ENCODE measurements around the gene MYL7.
"Not testable (repeated sequence)": the region's sequence is repeated elsewhere in the genome, so short reads cannot be mapped to it uniquely, and the experiment has no call there.

Gene MYL7

GRCh38 chr7:44132039-44132438, 9.1 kb downstream of the MYL7 start:
- TF ChIP-seq, protein P1, sequence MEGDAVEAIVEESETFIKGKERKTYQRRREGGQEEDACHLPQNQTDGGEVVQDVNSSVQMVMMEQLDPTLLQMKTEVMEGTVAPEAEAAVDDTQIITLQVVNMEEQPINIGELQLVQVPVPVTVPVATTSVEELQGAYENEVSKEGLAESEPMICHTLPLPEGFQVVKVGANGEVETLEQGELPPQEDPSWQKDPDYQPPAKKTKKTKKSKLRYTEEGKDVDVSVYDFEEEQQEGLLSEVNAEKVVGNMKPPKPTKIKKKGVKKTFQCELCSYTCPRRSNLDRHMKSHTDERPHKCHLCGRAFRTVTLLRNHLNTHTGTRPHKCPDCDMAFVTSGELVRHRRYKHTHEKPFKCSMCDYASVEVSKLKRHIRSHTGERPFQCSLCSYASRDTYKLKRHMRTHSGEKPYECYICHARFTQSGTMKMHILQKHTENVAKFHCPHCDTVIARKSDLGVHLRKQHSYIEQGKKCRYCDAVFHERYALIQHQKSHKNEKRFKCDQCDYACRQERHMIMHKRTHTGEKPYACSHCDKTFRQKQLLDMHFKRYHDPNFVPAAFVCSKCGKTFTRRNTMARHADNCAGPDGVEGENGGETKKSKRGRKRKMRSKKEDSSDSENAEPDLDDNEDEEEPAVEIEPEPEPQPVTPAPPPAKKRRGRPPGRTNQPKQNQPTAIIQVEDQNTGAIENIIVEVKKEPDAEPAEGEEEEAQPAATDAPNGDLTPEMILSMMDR (IDR thresholded peaks at IDR 0.05; ENCODE audit: low read depth, low read length, missing control alignments) = no peak
- no peaks in the 10 kb centered on the region for H3K27me3 ChIP-seq (replicated peaks)
- no peak overlapping the region for H3K27ac ChIP-seq
- DNase-seq = no peak
- in situ Hi-C loops (cut with HindIII; ENCODE audit: low pct_ligation_motif_present, low sequenced_read_pairs) = no loop called here
- H3K4me3 ChIP-seq (ENCODE audit: low read depth, low read length) = no peak overlapping the region
- no peaks in the 10 kb centered on the region for H3K36me3 ChIP-seq (replicated peaks)

DNA sequence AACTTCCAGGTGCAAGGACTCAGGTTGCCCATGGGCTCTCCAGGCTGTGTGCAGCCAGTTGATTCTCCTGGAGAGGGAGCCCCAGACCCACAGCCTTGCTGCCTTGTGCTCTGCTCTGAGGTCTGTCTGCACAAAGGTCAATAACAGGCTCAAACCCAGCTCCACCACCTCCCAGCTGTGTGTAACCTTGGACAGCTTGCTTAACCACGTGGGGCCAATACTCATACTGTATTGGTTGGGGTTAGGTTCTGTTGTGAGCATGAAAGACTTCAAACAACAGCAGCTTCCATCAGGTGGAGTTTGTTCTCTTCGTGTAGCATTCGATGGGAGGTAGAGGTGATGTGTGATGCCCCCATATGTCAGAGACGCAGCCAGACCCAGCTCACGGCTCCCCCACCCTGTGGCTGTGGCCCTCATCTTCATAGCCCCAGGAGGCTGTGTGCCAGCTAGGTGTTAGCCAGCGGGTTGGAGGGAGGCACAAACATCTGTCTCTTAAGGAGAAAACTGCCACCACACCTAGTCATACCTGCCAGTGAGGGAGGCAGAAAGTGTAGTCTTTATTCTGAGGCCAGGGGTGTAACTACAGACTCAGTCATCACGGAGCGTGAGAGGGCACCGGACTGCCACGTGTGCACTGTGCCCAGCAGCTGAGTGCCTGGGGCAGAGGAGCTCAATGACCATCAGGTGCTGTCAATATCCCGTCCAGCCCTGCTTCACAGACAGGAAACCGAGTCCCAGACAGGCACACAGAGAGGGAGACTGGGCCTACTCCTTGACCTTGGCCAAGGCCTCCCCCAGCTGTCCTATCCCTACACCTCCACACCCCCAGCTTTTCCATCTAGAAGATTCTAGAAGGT, 9.7 kb downstream of the MYL7 start:
- H3K27ac ChIP-seq = no peak overlapping the region
- TF ChIP-seq, protein P1 (IDR thresholded peaks at IDR 0.05; ENCODE audit: low read depth, low read length, missing control alignments) = peak; percentile 53
- H3K4me3 ChIP-seq (ENCODE audit: low read depth, low read length) = no peak overlapping the region
- in situ Hi-C loops (cut with HindIII; ENCODE audit: low pct_ligation_motif_present, low sequenced_read_pairs) = no loop called here
- DNase-seq = no peak
- no peaks in the 10 kb centered on the region for H3K36me3 ChIP-seq (replicated peaks)
- H3K27me3 ChIP-seq (replicated peaks) = no peaks in the 10 kb centered on the region

- in situ Hi-C loops (cut with HindIII; ENCODE audit: low pct_ligation_motif_present, low sequenced_read_pairs) = no loop called here
- no peak for DNase-seq
- no peaks in the 10 kb centered on the region for H3K27me3 ChIP-seq (replicated peaks)
- H3K4me3 ChIP-seq (ENCODE audit: low read depth, low read length) = no peak overlapping the region
- no peaks in the 10 kb centered on the region for H3K36me3 ChIP-seq (replicated peaks)
- H3K27ac ChIP-seq = no peak overlapping the region
- TF ChIP-seq, protein P1 (IDR thresholded peaks at IDR 0.05; ENCODE audit: low read depth, low read length, missing control alignments) = no peak
These were observed 12.2 kb downstream of the MYL7 start for GRCh38 chr7:44128721-44129582.

DNA sequence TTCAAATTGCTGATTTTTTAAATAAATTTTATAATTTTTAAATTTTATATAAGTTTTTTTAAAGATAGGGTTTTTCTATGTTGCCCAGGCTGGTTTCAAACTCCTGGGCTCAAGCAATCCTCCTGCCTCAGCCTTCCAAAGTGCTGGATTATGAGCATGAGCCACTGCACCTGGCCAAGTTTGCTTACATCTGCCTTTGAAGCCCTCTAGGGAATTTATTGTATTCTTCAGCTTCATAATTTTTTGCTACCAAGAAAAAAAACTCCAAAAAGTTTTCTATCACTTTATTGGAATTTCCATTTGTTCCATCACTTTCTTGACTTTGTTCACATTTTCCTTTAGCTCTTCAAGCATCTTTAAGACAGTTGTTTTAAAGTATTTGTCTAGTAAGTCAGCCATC, 14.0 kb downstream of the MYL7 start:
- in situ Hi-C loops (cut with HindIII; ENCODE audit: low pct_ligation_motif_present, low sequenced_read_pairs) = no loop called here
- DNase-seq = no peak
- H3K36me3 ChIP-seq (replicated peaks) = no peaks in the 10 kb centered on the region
- H3K4me3 ChIP-seq (ENCODE audit: low read depth, low read length) = no peak overlapping the region
- no peak overlapping the region for H3K27ac ChIP-seq
- TF ChIP-seq, protein P1 (IDR thresholded peaks at IDR 0.05; ENCODE audit: low read depth, low read length, missing control alignments) = no peak
- no peaks in the 10 kb centered on the region for H3K27me3 ChIP-seq (replicated peaks)

GRCh38 chr7:44126574-44126973, 14.6 kb downstream of the MYL7 start:
- in situ Hi-C loops (cut with HindIII; ENCODE audit: low pct_ligation_motif_present, low sequenced_read_pairs); H3K36me3 ChIP-seq (replicated peaks); H3K4me3 ChIP-seq (ENCODE audit: low read depth, low read length); H3K27me3 ChIP-seq (replicated peaks); H3K27ac ChIP-seq; DNase-seq: not testable (repeated sequence)

DNA sequence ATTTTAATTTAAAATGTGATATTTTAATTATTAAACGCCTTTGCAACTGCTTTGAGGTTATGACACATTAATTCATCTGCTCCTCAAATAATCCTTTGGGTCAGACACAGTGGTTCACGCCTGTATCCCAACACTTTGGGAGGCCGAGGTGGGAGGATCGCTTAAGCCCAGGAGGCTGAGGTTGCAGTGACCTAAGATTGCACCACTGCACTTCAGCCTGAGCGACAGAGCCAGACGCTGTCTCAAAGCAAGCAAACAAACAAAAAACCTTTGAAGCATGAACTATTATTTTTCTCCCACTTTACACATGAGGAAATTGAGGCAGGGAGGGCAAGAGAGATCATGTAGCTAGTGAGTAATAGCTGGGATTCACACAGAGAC, 16.3 kb downstream of the MYL7 start:
- Histone ChIP-seq H3K4me3 (ENCODE audit: low read depth, low read length) (no peak overlapping the region), H3K27ac (no peak overlapping the region), H3K36me3 (replicated peaks) (peaks cover 8% of the 10 kb centered on the region), H3K27me3 (replicated peaks) (no peaks in the 10 kb centered on the region)
- no peak for DNase-seq
- in situ Hi-C loops (cut with HindIII; ENCODE audit: low pct_ligation_motif_present, low sequenced_read_pairs) = no loop called here
- TF ChIP-seq, protein P1 (IDR thresholded peaks at IDR 0.05; ENCODE audit: low read depth, low read length, missing control alignments) = no peak

All from brain microvascular endothelial cell (primary cell).